GM10847 (cell line): ENCODE measurements around the gene LNX2.
A peak's percentile ranks its signal among the peaks of the same experiment; 100 is the strongest.

Source experiments
- POLR2A ChIP-seq: IDR thresholded peaks from 2 replicates; pipeline ENCODE4 v1.6.1; 2011; ENCODE audit not compliant: insufficient read length; ENCODE audit errors: extremely low read depth

Gene LNX2

GRCh38 chr13:27625839-27626238 lies 5.5 kb upstream of the LNX2 start:
- TF ChIP-seq POLR2A, result no peak

GRCh38 chr13:27624071-27624470 lies 3.7 kb upstream of the LNX2 start:
- TF ChIP-seq POLR2A, result no peak

- TF ChIP-seq POLR2A, result no peak
These were observed 2.6 kb upstream of the LNX2 start for GRCh38 chr13:27622881-27623280.

- TF ChIP-seq POLR2A, result no peak
These were observed 1.9 kb upstream of the LNX2 start for GRCh38 chr13:27622102-27622820.

- TF ChIP-seq POLR2A, result peak; percentile 80
These were observed 1.2 kb upstream of the LNX2 start, which contains the start of gene POLR1D for GRCh38 chr13:27621366-27622101. POLR1D (plus strand) TSS chr13:27621892; CDS start chr13:27621984, 92 bp downstream.

GRCh38 chr13:27621116-27621365 lies 712 bp upstream of the LNX2 start:
- no peak for TF ChIP-seq POLR2A

- no peak for TF ChIP-seq POLR2A
These were observed 477 bp downstream of the LNX2 start for GRCh38 chr13:27619728-27620376.

GRCh38 chr13:27619093-27619727 lies 1.1 kb downstream of the LNX2 start:
- TF ChIP-seq POLR2A, result no peak

GRCh38 chr13:27617881-27618321 lies 2.4 kb downstream of the LNX2 start:
- no peak for TF ChIP-seq POLR2A

GRCh38 chr13:27613628-27614027 lies 6.7 kb downstream of the LNX2 start:
- TF ChIP-seq POLR2A, result no peak

- no peak for TF ChIP-seq POLR2A
These were observed 13.2 kb downstream of the LNX2 start for GRCh38 chr13:27607125-27607524.

GRCh38 chr13:27605610-27606200 lies 14.6 kb downstream of the LNX2 start:
- TF ChIP-seq POLR2A, result no peak

- TF ChIP-seq POLR2A, result no peak
These were observed 15.2 kb downstream of the LNX2 start for GRCh38 chr13:27605099-27605498.

GRCh38 chr13:27601803-27602202 lies 18.5 kb downstream of the LNX2 start:
- TF ChIP-seq POLR2A, result no peak

- TF ChIP-seq POLR2A, result no peak
These were observed 19.1 kb downstream of the LNX2 start for GRCh38 chr13:27601208-27601607.
